Measurements from ENCODE around the gene BLNK. TPM values are rescaled to one million over a fixed set of nuclear protein-coding genes. Genes with fewer than 3 reads are reported as not detected.

The BLNK gene
- total and polyA plus RNA-seq, 8 donors, result 7.1 to 25.8 (median 12.7) TPM

GRCh38 chr10:96283756-96284155 lies 12.4 kb upstream of the BLNK start:
- WGBS, 2 donors, result 76 to 77% methylated on average over 6 of the region's 6 CpGs
- DNase-seq (no peak), ATAC-seq (no peak), FAIRE-seq (no peak)
- no peak overlapping the region for H3K4me3 ChIP-seq
- no peaks in the 10 kb centered on the region for H3K27me3 ChIP-seq
- no peak for TF ChIP-seq CTCF (IDR thresholded peaks at IDR 0.05)
- H3K36me3 ChIP-seq, result no peaks in the 10 kb centered on the region
- H3K4me1 ChIP-seq, result peaks cover 16 to 31% (median 21%) of the 10 kb centered on the region in 3 donors
- no peaks in the 10 kb centered on the region for H3K9me3 ChIP-seq
- H3K27ac ChIP-seq, result peak overlapping the region in 1 of 4 donors; percentile 6
- intact Hi-C loops (cut with DNase I), result no loop called here

- 28 to 35% methylated on average over 2 of the region's 2 CpGs for WGBS, 2 donors
- no peak for ATAC-seq
- Histone ChIP-seq H3K27me3 (no peaks in the 10 kb centered on the region), H3K36me3 (no peaks in the 10 kb centered on the region), H3K4me3 (no peak overlapping the region), H3K9me3 (no peaks in the 10 kb centered on the region), H3K4me1 (peaks cover 12 to 27% (median 17%) of the 10 kb centered on the region in 3 donors), H3K27ac (peak overlapping the region in 1 of 4 donors; percentile 6)
- intact Hi-C loops (cut with DNase I), result no loop called here
- DNase-seq, result no peak
- no peak for FAIRE-seq
- TF ChIP-seq CTCF (IDR thresholded peaks at IDR 0.05), result no peak
These were observed 12.0 kb upstream of the BLNK start for GRCh38 chr10:96283351-96283750.

DNA sequence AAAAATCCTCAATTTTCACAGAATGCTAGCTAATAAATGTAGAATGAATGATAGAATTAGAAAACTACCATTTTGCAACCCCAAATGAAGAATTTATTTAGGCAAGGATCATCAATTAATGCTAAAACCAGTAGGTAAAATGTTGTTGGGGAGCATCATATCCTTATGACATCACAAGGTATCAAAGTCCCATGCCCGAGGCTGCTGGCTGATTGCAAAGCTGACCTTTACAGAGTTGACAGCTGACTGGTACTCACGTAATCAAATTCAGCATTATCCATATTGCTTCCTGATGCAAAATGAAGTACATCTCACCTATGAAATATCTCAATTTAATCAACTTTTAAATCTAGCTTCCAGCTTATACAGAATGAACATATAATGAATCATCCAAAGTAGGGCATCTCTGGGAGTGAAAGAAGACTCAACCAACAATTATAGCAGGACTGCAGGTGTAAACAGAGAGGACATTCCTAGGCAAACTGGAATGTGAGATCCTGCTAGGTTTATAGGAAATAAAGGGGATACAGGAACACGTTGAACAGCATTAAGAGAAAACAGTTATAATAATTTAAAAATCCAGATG lies 10.2 kb upstream of the BLNK start:
- ATAC-seq, result no peak
- Histone ChIP-seq H3K4me3 (no peak overlapping the region), H3K27me3 (no peaks in the 10 kb centered on the region), H3K27ac (no peak overlapping the region), H3K4me1 (peaks cover 0 to 15% (median 1%) of the 10 kb centered on the region in 3 donors), H3K36me3 (no peaks in the 10 kb centered on the region), H3K9me3 (no peaks in the 10 kb centered on the region)
- DNase-seq, result no peak
- no peak for TF ChIP-seq CTCF (IDR thresholded peaks at IDR 0.05)
- WGBS, 2 donors, result 75 to 79% methylated on average over 3 of the region's 3 CpGs
- intact Hi-C loops (cut with DNase I), result no loop called here
- no peak for FAIRE-seq

DNA sequence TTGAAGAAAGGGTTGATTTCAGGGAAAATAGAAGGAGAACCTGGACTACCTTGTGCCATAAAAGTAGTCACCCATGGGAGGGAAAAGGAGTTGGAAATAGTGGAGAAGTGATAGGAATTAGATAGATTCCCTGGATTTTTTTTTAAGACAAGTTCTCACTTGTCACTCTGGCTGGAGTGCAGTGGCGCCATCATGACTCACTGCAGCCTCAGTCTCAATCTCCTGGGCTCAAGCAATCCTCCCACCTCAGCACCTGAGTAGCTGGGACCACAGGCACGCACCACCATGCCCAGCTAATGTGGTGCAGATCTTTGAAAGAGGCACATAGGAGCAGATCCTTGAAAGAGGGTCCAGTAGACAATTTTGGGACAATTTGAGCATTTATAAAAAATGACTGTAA lies 9.5 kb upstream of the BLNK start:
- Histone ChIP-seq H3K4me1 (peaks cover 3 to 13% (median 4%) of the 10 kb centered on the region in 3 donors), H3K9me3 (no peaks in the 10 kb centered on the region), H3K36me3 (no peaks in the 10 kb centered on the region), H3K4me3 (no peak overlapping the region), H3K27ac (no peak overlapping the region), H3K27me3 (no peaks in the 10 kb centered on the region)
- no peak for TF ChIP-seq CTCF (IDR thresholded peaks at IDR 0.05)
- intact Hi-C loops (cut with DNase I), result no loop called here
- DNase-seq (no peak), FAIRE-seq (no peak), ATAC-seq (no peak)
- 88 to 89% methylated on average over 2 of the region's 2 CpGs for WGBS, 2 donors

- WGBS, 2 donors, result 93 to 94% methylated on average over 3 of the region's 3 CpGs
- Histone ChIP-seq H3K27ac (no peak overlapping the region), H3K4me3 (no peak overlapping the region), H3K9me3 (no peaks in the 10 kb centered on the region), H3K27me3 (no peaks in the 10 kb centered on the region), H3K36me3 (no peaks in the 10 kb centered on the region), H3K4me1 (peaks cover 9 to 12% (median 12%) of the 10 kb centered on the region in 3 donors)
- intact Hi-C loops (cut with DNase I), result no loop called here
- DNase-seq (no peak), ATAC-seq (no peak), FAIRE-seq (no peak)
- no peak for TF ChIP-seq CTCF (IDR thresholded peaks at IDR 0.05)
These were observed 7.8 kb upstream of the BLNK start for GRCh38 chr10:96279191-96279641.
